ENCODE measurements around the gene TLN1. TPM values are rescaled to one million over a fixed set of nuclear protein-coding genes. Genes with fewer than 3 reads are reported as not detected.

TLN1 gene
- total RNA-seq, 1 experiment from 2014 or later: 347 TPM

- ATAC-seq: no peak
- no TSS peak for BruUV-seq (replicated peaks)
- no peak overlapping the region for H3K27ac ChIP-seq (ENCODE audit: low read length)
- no peaks in the 10 kb centered on the region for H3K36me3 ChIP-seq (ENCODE audit: control insufficient read depth, insufficient read depth, low read length)
- no peaks in the 10 kb centered on the region for H3K9me3 ChIP-seq (ENCODE audit: control insufficient read depth, insufficient read depth, low read depth, low read length)
- ChIA-PET CTCF (interaction anchor here (0.7 kb wide), 1 partner anchor 16 kb away, joined by 3 read pairs; the partner anchor contains the start of genes CCDC107 and RMRP), POLR2A (interaction anchor here (0.5 kb wide), 1 partner anchor 12 kb away, joined by 3 read pairs; no protein-coding TSS in a partner anchor)
- TF ChIP-seq CTCF (IDR thresholded peaks at IDR 0.05): no peak
- no peak for TF ChIP-seq REST (IDR thresholded peaks at IDR 0.05; ENCODE audit: insufficient read depth in 1 of 2, low read depth in 2 of 2, low read length in 1 of 2)
- TF ChIP-seq POLR2AphosphoS5 (IDR thresholded peaks at IDR 0.05; ENCODE audit: low read depth, low read length): no peak
- no peak for TF ChIP-seq SIN3A (IDR thresholded peaks at IDR 0.05; ENCODE audit: borderline replicate concordance, insufficient read depth, low read depth, low read length)
- H3K27me3 ChIP-seq (ENCODE audit: control insufficient read depth, insufficient read depth, low read length): no peaks in the 10 kb centered on the region
- no peak overlapping the region for H3K4me3 ChIP-seq (ENCODE audit: low read depth in 2 of 2, low read length in 2 of 2)
- H3K4me1 ChIP-seq (ENCODE audit: control insufficient read depth, insufficient read depth, low read length): no peaks in the 10 kb centered on the region; the same call in 1 of the 2 replicates
- DNase-seq (ENCODE audit: low read depth, low spot score): no peak
- in situ Hi-C loops (cut with HindIII; ENCODE audit: low pct_unique_long_range_greater_than_20kb, low sequenced_read_pairs): no loop called here
- intact Hi-C loops (cut with micrococcal nuclease; ENCODE audit: unreplicated experiment): no loop called here
Measured at GRCh38 chr9:35674025-35674361, 58.0 kb downstream of the TLN1 start.

GRCh38 chr9:35673132-35674024 lies 58.6 kb downstream of the TLN1 start, which contains the start of gene CA9:
TSS of gene CA9 (plus strand) at chr9:35673928. CDS start at chr9:35673960, 32 bp downstream.
- ATAC-seq: peak; percentile 8; the same call in 1 of the 2 replicates

More at GRCh38 chr9:35673132-35674024, 58.6 kb downstream of the TLN1 start, which contains the start of gene CA9:
- ChIA-PET POLR2A (interaction anchor here (0.5 kb wide), 2 partner anchors 13 to 46 kb away, joined by 3 to 10 read pairs; no protein-coding TSS in a partner anchor), CTCF (interaction anchor here (1.4 kb wide), 1 partner anchor 10 kb away, joined by 5 read pairs; no protein-coding TSS in a partner anchor)
- Histone ChIP-seq H3K4me1 (ENCODE audit: control insufficient read depth, insufficient read depth, low read length) (no peaks in the 10 kb centered on the region; the same call in 1 of the 2 replicates), H3K36me3 (ENCODE audit: control insufficient read depth, insufficient read depth, low read length) (no peaks in the 10 kb centered on the region), H3K27me3 (ENCODE audit: control insufficient read depth, insufficient read depth, low read length) (no peaks in the 10 kb centered on the region), H3K4me3 (ENCODE audit: low read depth in 2 of 2, low read length in 2 of 2) (no peak within 1 kb of the TSS), H3K9me3 (ENCODE audit: control insufficient read depth, insufficient read depth, low read depth, low read length) (no peaks in the 10 kb centered on the region), H3K27ac (ENCODE audit: low read length) (no peak within 1 kb of the TSS)
- no peak for DNase-seq (ENCODE audit: low read depth, low spot score)
- in situ Hi-C loops (cut with HindIII; ENCODE audit: low pct_unique_long_range_greater_than_20kb, low sequenced_read_pairs) (no loop called here), intact Hi-C loops (cut with micrococcal nuclease; ENCODE audit: unreplicated experiment) (no loop called here)
- BruUV-seq (replicated peaks): no TSS peak
- no peak for TF ChIP-seq CTCF (IDR thresholded peaks at IDR 0.05)
- no peak for TF ChIP-seq REST (IDR thresholded peaks at IDR 0.05; ENCODE audit: insufficient read depth in 1 of 2, low read depth in 2 of 2, low read length in 1 of 2)
- TF ChIP-seq TCF7L2 (IDR thresholded peaks at IDR 0.05; ENCODE audit: low read depth, low read length): no peak
- no peak for TF ChIP-seq SIN3A (IDR thresholded peaks at IDR 0.05; ENCODE audit: borderline replicate concordance, insufficient read depth, low read depth, low read length)
- TF ChIP-seq POLR2AphosphoS5 (IDR thresholded peaks at IDR 0.05; ENCODE audit: low read depth, low read length): no peak

Data from Panc1 (cell line).